ENCODE measurements around the gene WWP2.

- TF ChIP-seq, protein P1, sequence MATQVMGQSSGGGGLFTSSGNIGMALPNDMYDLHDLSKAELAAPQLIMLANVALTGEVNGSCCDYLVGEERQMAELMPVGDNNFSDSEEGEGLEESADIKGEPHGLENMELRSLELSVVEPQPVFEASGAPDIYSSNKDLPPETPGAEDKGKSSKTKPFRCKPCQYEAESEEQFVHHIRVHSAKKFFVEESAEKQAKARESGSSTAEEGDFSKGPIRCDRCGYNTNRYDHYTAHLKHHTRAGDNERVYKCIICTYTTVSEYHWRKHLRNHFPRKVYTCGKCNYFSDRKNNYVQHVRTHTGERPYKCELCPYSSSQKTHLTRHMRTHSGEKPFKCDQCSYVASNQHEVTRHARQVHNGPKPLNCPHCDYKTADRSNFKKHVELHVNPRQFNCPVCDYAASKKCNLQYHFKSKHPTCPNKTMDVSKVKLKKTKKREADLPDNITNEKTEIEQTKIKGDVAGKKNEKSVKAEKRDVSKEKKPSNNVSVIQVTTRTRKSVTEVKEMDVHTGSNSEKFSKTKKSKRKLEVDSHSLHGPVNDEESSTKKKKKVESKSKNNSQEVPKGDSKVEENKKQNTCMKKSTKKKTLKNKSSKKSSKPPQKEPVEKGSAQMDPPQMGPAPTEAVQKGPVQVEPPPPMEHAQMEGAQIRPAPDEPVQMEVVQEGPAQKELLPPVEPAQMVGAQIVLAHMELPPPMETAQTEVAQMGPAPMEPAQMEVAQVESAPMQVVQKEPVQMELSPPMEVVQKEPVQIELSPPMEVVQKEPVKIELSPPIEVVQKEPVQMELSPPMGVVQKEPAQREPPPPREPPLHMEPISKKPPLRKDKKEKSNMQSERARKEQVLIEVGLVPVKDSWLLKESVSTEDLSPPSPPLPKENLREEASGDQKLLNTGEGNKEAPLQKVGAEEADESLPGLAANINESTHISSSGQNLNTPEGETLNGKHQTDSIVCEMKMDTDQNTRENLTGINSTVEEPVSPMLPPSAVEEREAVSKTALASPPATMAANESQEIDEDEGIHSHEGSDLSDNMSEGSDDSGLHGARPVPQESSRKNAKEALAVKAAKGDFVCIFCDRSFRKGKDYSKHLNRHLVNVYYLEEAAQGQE (IDR thresholded peaks at IDR 0.05; ENCODE audit: insufficient read depth in 1 of 2, low read depth in 2 of 2, low read length in 2 of 2) = no peak
- TF ChIP-seq POLR2AphosphoS5 (IDR thresholded peaks at IDR 0.05; ENCODE audit: low read depth, low read length) (no peak), TAF1 (IDR thresholded peaks at IDR 0.05; ENCODE audit: borderline replicate concordance, insufficient read depth, low read length) (no peak), SIN3A (IDR thresholded peaks at IDR 0.05; ENCODE audit: borderline replicate concordance, insufficient read depth, low read length) (no peak)
Measured at GRCh38 chr16:69909760-69910159, 147.6 kb downstream of the WWP2 start.

Measured in PFSK-1 (cell line).